Cortex of kidney (tissue), 1 donor: ENCODE data around the gene ST14.

ENCODE experiments used
- DNase-seq: peaks from one replicate; lab custom pipeline; 2025; lab: John Stamatoyannopoulos, UW

Gene ST14

DNA sequence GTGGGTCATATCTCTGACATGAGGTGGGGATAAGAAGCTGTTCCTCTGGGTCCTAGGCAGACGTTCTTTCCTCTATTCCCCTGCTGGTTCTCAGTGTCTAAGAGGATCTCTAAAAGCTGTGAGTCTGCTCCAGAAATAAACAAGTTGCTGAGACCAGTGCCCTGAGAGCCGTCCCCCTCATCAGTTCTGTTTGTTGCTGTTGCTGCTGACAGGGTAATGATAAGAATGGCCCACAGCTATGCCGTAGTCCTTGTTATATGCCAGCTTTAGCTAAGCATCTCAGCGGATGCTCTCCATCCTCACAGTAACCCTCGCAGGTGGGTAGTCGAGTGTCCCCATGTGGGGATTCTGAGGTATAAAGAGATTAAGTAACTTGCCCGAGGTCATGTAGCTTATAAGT is 23.5 kb upstream of the ST14 start:
- DNase-seq = no peak

GRCh38 chr11:130137999-130138398 is 21.6 kb upstream of the ST14 start:
- no peak for DNase-seq

DNA sequence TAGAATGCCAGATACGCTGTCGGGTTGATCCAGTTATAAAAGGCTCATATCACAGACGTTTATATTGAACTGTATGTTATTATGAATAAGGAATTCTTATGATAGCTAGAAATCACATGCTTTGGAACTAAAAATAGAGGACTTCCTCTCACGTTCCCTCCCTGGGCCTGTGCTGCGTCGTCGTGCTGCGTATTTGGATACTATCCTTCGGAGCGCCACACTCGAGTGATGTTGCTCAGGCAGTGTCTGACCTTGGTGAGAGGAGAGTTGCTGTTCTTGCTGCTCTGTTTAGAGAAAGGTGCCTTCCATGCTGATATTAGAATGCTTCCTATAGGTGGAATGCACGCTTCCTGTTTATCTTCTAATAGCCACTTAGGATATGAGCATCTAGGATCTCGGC is 20.2 kb upstream of the ST14 start:
- no peak for DNase-seq

GRCh38 chr11:130141561-130142341 is 17.8 kb upstream of the ST14 start:
- DNase-seq = no peak

DNA sequence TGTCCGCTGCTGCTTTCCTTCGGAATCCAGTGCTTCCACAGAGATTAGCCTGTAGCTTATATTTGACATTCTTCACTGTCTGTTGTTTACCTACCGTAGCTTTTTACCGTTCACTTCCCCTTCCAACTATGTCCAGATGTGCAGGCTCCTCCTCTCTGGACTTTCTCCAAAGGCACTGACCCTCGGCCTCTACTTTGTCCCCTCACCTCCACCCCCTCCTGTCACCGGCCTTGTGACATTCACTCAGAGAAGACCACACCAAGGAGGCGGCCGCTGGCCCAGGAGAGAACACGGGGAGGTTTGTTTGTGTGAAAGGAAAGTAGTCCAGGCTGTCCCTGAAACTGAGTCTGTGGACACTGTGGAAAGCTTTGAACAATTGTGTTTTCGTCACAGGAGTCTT is 15.4 kb upstream of the ST14 start:
- DNase-seq = no peak

DNA sequence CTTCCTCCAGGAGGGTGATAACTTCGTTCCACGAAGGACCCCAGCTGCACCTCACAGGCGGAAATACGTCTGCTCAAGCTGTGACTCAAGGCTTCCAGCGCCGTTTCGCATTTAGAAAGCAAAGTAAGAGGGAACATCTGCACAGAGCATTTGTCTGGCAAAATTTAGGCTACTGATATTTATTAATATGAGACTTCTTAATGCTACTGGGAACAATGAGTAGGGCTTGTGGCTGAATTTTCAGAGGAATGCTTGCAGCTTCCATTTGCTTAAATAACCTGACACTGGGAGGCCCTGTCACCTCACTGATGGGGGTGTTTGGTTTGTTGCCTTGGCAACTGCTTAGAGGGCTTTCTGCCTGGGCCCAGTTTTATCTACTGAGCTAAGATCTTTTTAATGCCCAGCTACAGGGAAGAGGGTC is 14.7 kb upstream of the ST14 start:
- DNase-seq = no peak

GRCh38 chr11:130145311-130145812 is 14.2 kb upstream of the ST14 start:
- DNase-seq = no peak

DNA sequence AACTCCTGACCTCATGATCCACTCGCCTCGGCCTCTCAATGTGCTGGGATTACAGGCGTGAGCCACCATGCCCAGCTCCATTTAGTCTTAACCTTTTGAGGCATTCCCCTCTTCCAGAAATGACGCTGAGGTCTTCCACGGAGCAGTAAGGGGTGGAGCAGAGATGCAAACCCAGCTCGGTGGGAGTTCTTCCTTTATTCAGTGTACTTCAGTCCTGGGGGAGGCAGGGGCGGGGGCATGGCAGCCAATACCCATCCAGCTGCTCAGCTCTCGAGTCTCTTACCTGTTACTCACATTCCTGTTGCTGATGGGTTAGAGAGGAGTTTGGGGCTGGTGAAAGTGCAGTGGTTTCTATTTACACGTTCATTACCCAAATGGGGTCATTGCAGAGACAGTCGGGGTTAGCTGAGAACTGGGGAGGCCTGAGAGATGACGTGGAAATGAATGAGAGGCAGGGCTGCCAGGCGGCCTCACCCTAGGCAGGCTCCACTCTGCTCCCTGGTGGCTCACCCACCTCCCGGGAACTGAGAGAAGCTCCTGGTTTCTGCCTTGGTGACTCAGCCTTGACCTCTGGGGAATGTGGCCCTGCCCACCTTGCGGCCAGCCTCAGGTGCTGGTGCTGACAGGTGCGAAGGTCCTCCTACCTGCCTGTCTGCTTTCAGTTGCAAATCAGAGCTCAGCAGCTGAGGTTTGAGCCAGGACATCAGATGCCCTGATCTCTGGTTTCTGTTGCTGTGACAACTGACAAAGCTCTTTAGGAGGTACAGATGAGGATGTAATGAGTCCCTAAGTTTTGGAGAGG is 13.4 kb upstream of the ST14 start:
- DNase-seq = no peak

DNA sequence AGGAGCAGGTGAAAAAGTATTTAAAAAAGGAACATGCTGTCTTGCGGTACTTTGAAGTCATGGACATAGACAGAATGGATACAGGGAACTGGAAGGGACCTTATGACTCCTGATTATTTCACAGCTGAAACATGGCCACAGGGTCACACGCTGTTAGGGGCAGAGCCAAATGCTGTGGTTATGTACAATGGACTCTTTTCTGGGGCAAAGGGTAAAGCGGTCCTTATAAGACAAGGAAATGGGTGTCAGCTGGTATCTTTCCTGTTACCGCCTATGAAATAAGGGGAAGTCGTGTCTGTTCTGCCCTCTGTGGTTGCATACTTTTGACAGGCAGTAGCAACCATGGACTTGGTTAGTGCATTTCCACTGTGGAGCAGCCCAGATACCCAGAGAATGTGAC is 12.8 kb upstream of the ST14 start:
- DNase-seq = no peak

DNA sequence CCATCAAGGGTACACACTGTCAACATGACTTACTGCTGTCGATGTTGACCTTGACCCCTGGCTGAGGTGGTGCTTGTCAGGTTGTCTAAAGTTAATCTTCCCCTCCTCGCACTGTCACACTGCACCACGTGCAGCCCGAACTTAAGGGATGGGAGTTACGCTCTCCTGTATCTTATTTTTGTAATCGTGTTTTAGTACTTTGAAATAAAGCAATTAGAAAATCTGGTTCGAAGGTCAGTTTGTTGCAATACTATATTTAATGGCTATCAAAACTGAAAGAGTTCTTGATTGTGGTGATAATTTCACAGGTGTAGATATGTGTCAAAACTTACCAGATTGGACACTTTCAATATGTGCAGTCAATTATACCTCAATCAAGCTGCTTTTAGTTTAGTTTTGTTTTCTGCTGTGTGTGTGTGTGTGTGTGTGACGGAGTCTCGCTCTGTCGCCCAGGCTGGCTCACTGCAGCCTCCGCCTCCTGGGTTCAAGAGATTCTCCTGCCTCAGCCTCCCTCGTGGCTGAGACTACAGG is 10.7 kb upstream of the ST14 start:
- DNase-seq = no peak

DNA sequence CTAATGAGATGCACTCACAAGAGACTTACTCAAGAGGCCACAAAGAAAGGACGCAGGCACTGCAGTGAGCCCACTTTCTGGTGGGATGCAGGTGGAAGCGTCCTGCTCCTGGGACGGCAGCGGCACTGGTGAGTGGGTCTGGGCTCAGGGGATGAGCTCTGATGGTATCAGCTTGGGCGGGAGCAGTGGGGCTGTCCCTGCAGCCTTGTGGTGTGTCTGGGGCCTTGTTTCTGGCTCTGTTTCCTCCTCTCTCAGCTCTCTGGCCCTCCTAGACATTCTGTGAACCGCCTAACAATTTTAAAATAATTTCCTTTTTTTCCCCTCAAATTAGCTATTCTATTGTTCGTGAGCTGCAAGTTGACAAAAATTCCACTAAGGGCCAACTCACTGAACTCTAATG is 8.8 kb upstream of the ST14 start:
- no peak for DNase-seq

DNA sequence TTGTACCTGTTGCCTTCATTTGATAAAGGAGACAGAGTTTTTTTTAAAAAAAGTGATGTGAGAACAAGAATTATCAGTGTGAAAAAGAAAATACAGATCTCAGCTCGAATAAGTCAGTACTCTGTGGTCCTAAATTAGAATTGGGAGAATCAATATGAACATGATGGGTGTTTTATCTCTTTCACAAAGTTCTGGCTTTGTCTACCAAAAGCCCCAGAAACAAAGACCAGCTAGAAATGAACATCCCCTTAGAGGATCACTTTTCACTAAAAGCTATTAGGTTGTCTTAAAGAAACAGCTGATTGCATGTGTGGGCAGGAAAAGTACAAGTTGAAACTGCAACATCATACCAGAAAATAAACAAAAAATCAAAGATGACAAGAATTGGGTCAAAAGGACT is 8.4 kb upstream of the ST14 start:
- no peak for DNase-seq

GRCh38 chr11:130156108-130157022 is 3.2 kb upstream of the ST14 start:
- DNase-seq = no peak

- no peak for DNase-seq
Observed at GRCh38 chr11:130157101-130157500, 2.5 kb upstream of the ST14 start.

GRCh38 chr11:130157840-130158239 is 1.7 kb upstream of the ST14 start:
- DNase-seq = no peak

- DNase-seq = no peak
Observed at GRCh38 chr11:130159139-130159538, 443 bp upstream of the ST14 start.

GRCh38 chr11:130160498-130161155 is 1.0 kb downstream of the ST14 start:
- no peak for DNase-seq

GRCh38 chr11:130161441-130162145 is 2.0 kb downstream of the ST14 start:
- DNase-seq = no peak

DNA sequence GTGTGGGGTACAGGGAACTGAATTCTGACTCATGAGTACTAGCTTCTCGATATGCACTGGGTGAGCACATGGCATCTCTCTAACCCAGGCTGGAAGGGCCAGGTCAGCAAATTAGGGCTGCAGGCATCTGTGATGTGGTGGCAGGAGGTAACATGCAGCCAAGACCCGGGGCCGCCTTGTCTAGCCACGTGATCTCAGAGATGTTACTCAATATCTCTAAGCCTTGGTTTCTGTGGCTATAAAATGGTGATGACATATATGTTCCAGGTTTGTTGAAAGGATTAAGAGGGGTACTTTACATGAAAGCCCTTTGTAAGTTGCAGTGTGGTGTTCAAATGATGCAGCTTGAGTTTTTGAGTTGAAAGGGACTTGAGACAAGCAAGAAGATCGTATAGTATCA is 3.2 kb downstream of the ST14 start:
- DNase-seq = no peak

- DNase-seq = no peak
Observed at GRCh38 chr11:130163346-130164220, 4.0 kb downstream of the ST14 start.
